GM18511 (cell line): ENCODE measurements around the gene ALG14.
"Not testable (repeated sequence)": the region's sequence is repeated elsewhere in the genome, so short reads cannot be mapped to it uniquely, and the experiment has no call there.

Source experiments
- ATAC-seq: cut with Tn5 transposase; IDR thresholded peaks from one replicate; pipeline ENCODE4 v1.9.1; 2021; ENCODE audit warnings: mild to moderate bottlenecking, moderate library complexity; ENCODE audit not compliant: unreplicated experiment

The ALG14 gene

GRCh38 chr1:95072532-95073419 is at the start of gene ALG14:
TSS of gene ALG14 (minus strand) at chr1:95072951. CDS start at chr1:95072898, 53 bp downstream.
- ATAC-seq: peak; percentile 96

DNA sequence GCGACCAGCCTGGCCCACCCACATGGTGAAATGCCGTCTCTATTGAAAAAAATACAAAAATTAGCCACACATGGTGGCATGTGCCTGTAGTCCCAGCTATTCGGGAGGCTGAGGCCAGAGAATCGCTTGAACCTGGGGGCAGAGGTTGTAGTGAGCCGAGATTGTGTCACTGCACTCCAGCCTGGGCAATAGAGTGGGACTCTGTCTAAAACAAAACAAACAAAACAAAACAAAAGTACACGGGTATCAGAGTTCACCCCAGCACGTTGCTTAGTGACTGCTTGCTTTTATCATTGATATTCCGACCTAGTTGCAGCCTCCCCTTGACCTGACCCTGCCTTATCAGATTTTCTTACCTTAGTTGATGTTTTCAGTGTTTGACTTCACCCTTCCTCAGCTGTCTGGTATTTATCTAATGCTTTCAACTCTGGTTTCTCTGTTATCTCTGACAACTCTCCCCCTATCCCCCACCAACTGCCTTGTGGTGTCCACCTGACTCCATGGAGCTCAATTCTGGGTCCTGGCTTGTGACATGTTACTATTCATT is 49.5 kb upstream of the ALG14 start:
- no peak for ATAC-seq

- ATAC-seq: no peak
Observed at GRCh38 chr1:95119273-95119672, 46.5 kb upstream of the ALG14 start.

DNA sequence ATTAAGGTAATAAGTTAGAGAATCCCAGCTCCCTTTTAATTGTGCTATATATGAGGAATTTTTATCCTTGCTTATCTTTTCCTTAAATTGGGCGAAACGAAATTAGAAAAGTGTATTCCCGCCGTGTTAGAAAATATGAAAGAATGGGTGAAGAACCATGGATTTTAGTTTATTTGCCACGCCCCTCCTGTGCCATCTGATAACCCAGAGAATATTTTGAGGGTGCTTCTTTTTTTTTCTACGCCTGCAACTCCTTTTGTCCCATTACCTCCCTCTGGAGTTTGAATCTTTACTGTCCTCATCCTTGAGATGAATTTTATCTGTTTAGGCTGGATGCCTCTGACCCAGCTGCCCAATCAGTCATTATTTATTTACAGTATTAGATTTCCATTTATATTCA is 46.0 kb upstream of the ALG14 start:
- no peak for ATAC-seq

GRCh38 chr1:95118067-95118499 is 45.3 kb upstream of the ALG14 start:
- no peak for ATAC-seq

DNA sequence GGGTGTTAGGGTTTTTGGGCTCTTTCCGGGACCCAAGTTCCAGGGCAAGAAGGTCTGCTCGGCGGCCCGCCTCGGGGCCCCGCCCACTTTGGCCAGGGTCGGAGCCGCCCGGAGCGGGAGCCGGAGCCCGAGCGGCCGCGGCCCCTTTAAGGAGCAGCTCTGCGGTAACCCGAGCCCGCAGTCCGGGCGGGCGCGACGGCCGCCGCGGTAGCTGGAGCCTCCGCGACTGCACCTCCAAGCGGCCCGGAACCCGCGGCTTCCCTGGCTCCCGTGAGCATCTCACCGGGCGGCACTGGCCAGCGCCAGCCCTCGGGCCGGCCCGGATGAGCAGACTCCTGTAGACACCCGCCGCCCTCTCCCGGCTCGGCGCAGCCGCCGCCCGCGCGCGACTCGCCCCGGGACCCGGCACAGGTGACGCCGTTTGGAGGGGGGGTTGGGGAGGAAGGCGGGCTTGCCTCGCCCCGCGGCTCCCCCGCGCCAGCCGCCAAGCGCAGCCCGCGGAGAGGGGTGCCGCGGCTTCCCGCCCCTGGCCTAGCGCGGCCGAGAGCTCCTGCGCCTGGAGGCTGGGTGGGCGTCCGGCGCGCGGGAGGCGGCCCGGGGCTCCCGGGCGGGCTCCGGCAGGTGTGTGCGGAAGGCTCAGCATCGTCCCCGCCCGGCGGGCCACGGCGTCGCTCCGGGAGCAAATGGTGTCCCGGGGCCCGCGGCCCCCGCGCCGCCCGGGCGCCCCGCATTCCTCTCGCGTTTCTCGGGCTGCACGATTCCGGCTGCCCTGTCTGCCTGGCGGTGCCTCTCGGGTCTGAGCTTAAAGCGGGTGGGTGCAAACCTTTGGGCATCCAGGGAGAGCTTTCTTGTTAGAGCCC is 44.7 kb upstream of the ALG14 start, which contains the start of gene TLCD4:
Gene TLCD4 (plus strand): TSS at position 149 of the 860 bp plus-strand sequence. CDS start 26,547 bp downstream, outside the sequence.
- ATAC-seq: peak; percentile 66

DNA sequence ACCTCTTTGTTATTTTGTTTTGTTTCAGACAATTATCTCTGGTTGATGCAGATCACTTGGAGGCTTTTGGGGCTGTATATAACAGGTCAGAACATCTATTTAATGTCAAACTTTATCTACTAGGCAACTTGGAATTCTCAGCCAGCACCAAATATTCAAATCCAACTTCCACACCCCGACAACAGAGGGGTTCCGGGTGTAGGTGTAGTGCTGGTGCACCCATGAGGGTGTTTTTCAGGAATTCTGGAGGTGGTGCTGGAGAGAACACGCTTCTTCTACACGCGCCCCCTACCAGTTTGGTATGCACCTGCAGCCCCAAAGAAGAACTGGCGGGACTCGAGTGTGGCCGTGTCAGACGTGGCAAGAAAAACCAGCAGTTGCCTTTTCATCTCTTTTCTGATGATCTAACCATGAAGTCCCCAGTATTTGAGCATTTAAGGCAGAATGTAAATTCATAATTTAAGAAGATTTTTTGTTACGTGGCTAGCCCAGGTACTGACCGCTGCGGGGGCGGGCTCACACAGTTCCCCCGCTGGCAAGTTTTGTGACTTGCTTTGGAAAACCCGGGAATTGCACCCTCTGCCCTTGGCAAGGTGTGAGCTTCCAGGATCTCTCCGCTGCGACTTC is 43.9 kb upstream of the ALG14 start:
- ATAC-seq: peak; percentile 71

DNA sequence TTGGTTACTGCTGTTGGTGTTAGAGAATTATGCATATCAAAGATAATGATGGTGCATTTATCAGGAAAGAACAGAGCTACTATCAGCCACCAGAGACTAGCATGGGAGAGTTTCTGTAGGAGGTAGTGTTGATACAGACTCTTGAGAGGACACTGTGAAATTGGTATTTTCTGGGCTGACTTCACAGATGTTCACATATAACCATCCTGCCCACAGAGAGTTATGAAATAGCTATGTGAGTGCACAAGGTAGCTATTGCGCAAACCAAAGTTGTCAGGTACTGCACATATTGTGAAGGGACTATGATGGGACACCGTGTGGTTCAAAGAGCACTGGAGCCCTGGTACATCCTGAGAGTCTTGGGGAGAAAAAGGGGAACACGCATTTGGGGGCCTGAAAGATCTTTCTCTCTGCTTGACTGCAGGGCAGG is 43.0 kb upstream of the ALG14 start:
- no peak for ATAC-seq

- no peak for ATAC-seq
Observed at GRCh38 chr1:95113684-95114083, 40.9 kb upstream of the ALG14 start.

GRCh38 chr1:95111014-95111413 is 38.3 kb upstream of the ALG14 start:
- ATAC-seq: no peak

- no peak for ATAC-seq
Observed at GRCh38 chr1:95108792-95109191, 36.0 kb upstream of the ALG14 start.

DNA sequence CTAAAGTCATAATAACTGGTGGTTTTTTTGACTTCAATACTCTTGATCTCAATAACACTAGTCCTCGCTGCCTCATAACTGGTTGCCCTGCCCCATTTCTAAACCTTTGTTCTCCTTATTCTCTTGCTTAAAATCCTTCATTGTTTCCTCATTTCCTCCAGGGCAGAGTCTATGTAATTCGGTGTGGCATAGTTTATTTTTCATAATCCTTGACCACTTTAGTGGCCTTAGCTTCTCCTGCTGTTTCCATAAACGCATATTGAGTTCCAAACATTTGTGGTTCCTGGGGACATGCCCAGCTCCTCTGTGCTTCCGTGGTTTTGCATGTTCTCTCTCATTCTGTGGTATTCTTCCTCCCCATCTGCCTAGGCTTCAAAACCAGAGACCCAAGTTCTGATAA is 25.4 kb upstream of the ALG14 start:
- no peak for ATAC-seq

DNA sequence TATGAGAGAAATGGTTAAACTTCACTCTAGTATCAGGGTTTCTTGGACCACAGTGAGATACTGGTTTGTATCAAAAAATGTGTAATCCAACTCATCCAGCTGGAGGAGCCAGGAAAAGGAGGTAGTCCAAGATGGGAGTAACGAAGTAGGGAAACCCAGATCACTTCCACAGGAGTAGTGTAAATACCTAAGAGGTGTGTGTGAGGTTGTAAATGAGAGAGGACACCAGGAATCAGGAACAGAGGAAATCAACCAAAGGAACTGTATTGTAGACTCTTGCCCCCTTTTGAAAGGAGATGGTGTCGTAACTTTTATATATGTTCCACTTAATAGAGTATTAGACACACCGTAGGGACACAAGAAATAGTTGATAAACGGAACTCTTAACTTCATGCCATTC is 24.7 kb upstream of the ALG14 start:
- no peak for ATAC-seq

DNA sequence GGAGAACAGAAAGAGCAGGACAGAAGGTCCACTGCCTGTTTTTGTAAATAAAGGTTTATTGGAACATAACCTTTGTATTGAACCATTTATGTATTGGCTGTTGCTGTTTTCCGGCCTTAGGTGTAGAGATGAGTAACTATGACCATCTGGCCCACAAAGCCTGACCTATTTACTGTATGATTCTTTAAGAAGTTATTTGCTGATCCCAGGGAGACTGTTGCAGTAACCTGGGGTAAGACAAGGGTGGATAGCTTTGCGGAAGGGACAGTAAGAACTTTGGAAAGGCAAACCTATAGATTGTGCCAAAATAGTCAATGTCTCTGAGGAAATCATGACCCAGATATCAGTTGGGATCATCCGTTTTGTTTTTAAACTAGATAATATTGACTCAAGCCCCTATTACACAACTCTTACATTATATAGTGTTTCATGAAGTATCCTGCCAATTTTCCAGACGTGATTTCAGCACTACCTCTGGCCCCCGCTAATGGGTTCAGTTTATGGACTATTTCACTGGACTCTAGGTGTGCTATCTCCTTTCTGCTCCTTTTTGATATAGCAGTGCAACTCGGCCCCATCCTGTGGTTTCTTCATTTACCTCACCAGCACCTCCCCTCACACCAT is 23.6 kb upstream of the ALG14 start:
- ATAC-seq: peak; percentile 38

DNA sequence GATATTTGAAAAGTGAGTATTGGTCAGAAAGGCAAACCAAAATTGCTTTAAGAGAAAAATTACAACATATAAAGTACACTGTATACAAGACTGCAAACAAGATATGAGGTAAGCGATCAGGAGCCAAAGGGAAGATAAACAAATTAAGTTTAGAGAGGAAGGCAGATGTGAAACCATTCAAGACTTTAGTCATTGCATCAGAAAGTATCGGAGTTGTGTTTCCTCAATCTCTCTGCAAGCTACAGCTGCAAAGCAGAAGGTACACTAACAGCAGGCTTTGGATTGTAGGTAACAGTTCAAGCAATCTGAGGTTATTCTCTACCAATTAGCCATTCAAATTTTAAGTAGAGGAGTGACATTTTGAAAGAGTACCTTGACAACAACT is 23.1 kb upstream of the ALG14 start:
- peak; percentile 98 for ATAC-seq

GRCh38 chr1:95094923-95095322 is 22.2 kb upstream of the ALG14 start:
- no peak for ATAC-seq

GRCh38 chr1:95093296-95093695 is 20.5 kb upstream of the ALG14 start:
- no peak for ATAC-seq

- not testable (repeated sequence) for ATAC-seq
Observed at GRCh38 chr1:95092891-95093290, 20.1 kb upstream of the ALG14 start.

- ATAC-seq: not testable (repeated sequence)
Observed at GRCh38 chr1:95091290-95091689, 18.5 kb upstream of the ALG14 start.

DNA sequence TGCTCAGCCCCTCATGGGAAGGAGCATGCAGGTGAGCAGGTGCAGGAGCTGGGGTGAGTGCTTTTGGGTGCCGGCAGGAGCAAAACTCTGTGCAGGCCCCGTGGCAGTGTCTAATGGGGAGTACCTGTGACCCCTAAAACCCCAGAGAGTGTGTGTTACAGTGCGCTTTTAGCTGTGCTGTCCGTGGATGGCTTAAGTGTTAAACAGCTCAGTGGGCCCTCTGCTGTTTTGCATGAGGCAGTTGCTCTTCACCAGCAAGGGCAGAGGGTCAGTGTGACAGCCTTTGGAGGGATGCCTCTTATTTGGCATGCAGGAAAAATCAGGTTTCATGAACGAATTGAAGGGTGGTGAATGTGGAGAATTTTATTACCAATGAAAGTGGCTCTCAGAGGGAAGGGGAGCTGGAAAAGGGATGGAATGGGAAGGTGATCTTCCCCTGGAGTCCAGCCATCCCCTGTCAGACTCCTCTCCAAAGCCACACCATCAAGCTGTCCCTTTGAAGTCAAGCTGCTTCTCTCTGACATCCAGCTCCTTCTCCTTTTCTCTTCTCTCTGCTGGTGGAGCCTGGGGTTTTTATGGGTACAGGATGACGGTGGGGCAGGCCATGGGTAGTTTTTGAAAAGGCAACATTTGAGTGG is 17.0 kb upstream of the ALG14 start:
- ATAC-seq: no peak
